Stimulated activated CD8-positive, alpha-beta memory T cell treated with anti-CD3 and anti-CD28 coated beads, Interleukin-12 subunit alpha, Interleukin-12 subunit beta, amount 100 ng/mL, for 24 hours (primary cell): Measurements from ENCODE around the gene MCAT.

ENCODE experiments used
- DNase-seq: peaks from one replicate; pipeline ENCODE4 v3.0.0-alpha.2; 2020; ENCODE audit errors: extremely low read depth

Gene MCAT

GRCh38 chr22:43090130-43090789 lies 52.9 kb downstream of the MCAT start:
- DNase-seq: no peak

- peak; percentile 80 for DNase-seq
Observed at GRCh38 chr22:43088984-43089717, 54.0 kb downstream of the MCAT start, which contains the start of gene TTLL1. TTLL1 (minus strand) TSS chr22:43089391; CDS start chr22:43075586, 13,805 bp downstream.

- no peak for DNase-seq
Observed at GRCh38 chr22:43088627-43088983, 54.6 kb downstream of the MCAT start.

- DNase-seq: no peak
Observed at GRCh38 chr22:43085658-43086606, 57.3 kb downstream of the MCAT start.
